ENCODE measurements around the gene HSPG2.

DNA sequence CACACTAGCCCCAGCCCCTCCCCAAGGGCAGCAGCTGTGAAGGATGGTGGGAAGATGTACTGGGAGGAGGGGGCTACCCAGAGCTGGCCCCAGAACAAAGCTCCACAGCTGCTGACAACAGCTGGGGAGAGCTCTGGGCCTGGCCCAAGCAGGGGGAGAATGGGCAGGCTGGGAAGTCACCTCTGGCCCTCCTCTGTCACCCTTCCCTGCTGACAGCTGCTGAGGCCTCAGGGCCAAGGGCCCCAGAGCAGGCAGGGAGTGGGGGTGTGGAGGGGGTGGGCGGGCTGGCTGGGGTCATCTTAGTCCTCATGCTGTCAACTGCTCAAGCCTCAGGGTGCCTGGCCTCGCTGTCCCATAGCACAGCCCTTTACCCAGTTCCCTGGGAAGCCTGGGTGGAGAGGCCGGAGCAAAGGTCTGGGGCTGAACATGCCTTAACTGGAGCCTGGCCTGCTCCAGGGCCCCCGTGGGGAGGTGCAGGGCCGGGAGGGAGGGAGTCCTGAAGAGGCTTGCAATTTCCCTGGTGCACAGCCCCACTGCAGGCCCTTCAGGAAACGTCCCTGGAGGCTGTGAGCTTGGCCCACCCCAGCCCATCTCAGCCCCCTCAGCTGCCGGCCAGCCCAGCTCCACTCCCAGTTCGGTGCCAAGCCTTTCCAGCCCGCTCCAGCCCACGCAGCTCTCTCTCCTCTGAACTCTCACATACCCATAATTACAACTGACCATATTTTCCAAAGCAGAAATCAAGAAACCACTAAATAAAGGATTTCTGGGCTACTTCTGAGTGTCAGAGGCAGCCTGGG lies 25.7 kb downstream of the HSPG2 start:
- TF ChIP-seq EZH2 (IDR thresholded peaks at IDR 0.05; ENCODE audit: borderline replicate concordance, low read length) = no peak
- TF ChIP-seq, protein P1, sequence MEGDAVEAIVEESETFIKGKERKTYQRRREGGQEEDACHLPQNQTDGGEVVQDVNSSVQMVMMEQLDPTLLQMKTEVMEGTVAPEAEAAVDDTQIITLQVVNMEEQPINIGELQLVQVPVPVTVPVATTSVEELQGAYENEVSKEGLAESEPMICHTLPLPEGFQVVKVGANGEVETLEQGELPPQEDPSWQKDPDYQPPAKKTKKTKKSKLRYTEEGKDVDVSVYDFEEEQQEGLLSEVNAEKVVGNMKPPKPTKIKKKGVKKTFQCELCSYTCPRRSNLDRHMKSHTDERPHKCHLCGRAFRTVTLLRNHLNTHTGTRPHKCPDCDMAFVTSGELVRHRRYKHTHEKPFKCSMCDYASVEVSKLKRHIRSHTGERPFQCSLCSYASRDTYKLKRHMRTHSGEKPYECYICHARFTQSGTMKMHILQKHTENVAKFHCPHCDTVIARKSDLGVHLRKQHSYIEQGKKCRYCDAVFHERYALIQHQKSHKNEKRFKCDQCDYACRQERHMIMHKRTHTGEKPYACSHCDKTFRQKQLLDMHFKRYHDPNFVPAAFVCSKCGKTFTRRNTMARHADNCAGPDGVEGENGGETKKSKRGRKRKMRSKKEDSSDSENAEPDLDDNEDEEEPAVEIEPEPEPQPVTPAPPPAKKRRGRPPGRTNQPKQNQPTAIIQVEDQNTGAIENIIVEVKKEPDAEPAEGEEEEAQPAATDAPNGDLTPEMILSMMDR (conservative IDR thresholded peaks at IDR 0.05 in 1 of 2, IDR thresholded peaks at IDR 0.05 in 1 of 2; ENCODE audit: extremely low read depth in 1 of 2, insufficient read depth in 1 of 2, low read depth in 1 of 2, low read length in 2 of 2) = no peak
